Spleen (tissue), 11 donors: ENCODE data around the gene FAAP20. TPM values are rescaled to one million over a fixed set of nuclear protein-coding genes. Genes with fewer than 3 reads are reported as not detected.
A peak's percentile ranks its signal among the peaks of the same experiment; 100 is the strongest.

Experiments
- DNase-seq: peaks from one replicate; pipeline ENCODE4 v3.0.0-alpha.2; 2020
- H3K27ac ChIP-seq, 8 donors: fragments of 200-600 bp; sonication (generic) in 7 of 8; 1 replicate in 4 of 8; 2 replicates in 4 of 8; pipeline versions ENCODE4 v1.5.0 to v1.8.0; 2016 to 2021; ENCODE audit warnings: inconsistent platforms in 4 of 8, mild to moderate bottlenecking in 4 of 8, moderate library complexity in 1 of 8
- H3K27me3 ChIP-seq, 7 donors: fragments of 200-600 bp; sonication (generic) in 6 of 7; replicated peaks in 1 of 7; 1 replicate in 4 of 7; 2 replicates in 3 of 7; pipeline versions ENCODE4 v1.5.0 to v1.8.0; 2016 to 2021; ENCODE audit warnings: inconsistent platforms in 3 of 7, mild to moderate bottlenecking in 1 of 7
- H3K36me3 ChIP-seq, 6 donors: fragments of 200-600 bp; sonication (generic) in 5 of 6; 1 replicate in 4 of 6; 2 replicates in 2 of 6; pipeline versions ENCODE4 v1.5.0 to v1.8.0; 2016 to 2021; ENCODE audit warnings: inconsistent platforms in 2 of 6
- H3K4me1 ChIP-seq, 6 donors: fragments of 200-600 bp; sonication (generic) in 5 of 6; 1 replicate in 3 of 6; 2 replicates in 3 of 6; pipeline versions ENCODE4 v1.5.0 to v1.8.0; 2016 to 2021; ENCODE audit warnings: inconsistent platforms in 3 of 6
- H3K4me3 ChIP-seq, 8 donors: fragments of 200-600 bp; sonication (generic) in 7 of 8; 1 replicate in 4 of 8; 2 replicates in 4 of 8; pipeline versions ENCODE4 v1.5.0 to v1.8.0; 2016 to 2021; ENCODE audit warnings: inconsistent platforms in 4 of 8, mild to moderate bottlenecking in 4 of 8, moderate library complexity in 2 of 8
- H3K9me3 ChIP-seq, 8 donors: fragments of 200-600 bp; sonication (generic) in 7 of 8; 1 replicate in 4 of 8; 2 replicates in 4 of 8; pipeline versions ENCODE4 v1.5.0 to v1.8.0; 2016 to 2021; ENCODE audit warnings: inconsistent platforms in 4 of 8
- CTCF ChIP-seq, 11 experiments: fragments of 200-600 bp in 7 of 11; fragments of 450-650 bp in 4 of 11; sonication (generic) in 4 of 11; IDR thresholded peaks in 8 of 11; conservative IDR thresholded peaks in 3 of 11; 1 replicate in 7 of 11; 2 replicates in 4 of 11; pipeline versions ENCODE4 v1.4.0 to v1.8.0; 2016 to 2021; ENCODE audit warnings: antibody characterized with exemption in 11 of 11, inconsistent platforms in 4 of 11, mild to moderate bottlenecking in 1 of 11
- POLR2A ChIP-seq, 3 donors: fragments of 450-650 bp; IDR thresholded peaks; one replicate each; pipeline ENCODE4 v1.5.1; 2017; ENCODE audit warnings: antibody characterized with exemption in 3 of 3, mild to moderate bottlenecking in 1 of 3
- POLR2AphosphoS5 ChIP-seq, 3 donors: sonication (generic); formaldehyde crosslinking; IDR thresholded peaks; one replicate each; pipeline ENCODE4 v1.5.1; 2017; ENCODE audit warnings: antibody characterized with exemption in 3 of 3
- WGBS, 5 donors: extraction: QIAGEN DNeasy Blood & Tissue Kit in 3 of 5; methylation state at CpG; one replicate each; pipeline versions ENCODE4 v1.1.5 to v1.1.7; 2013 to 2018; 5-methylcytosine and 5-hydroxymethylcytosine counted together
- intact Hi-C: fragments of 100-400 bp; cut with DNase I; formaldehyde crosslinking; loops from one replicate; pipeline ENCODE4 v1.15.0; 2023; ENCODE audit warnings: low total_unique reads
- polyA plus RNA-seq, 3 donors: library from polyadenylated mRNA; stranded (reverse); fragments of 200-250 nt; gene quantifications; one replicate each; pipeline ENCODE4 v1.2.1, GENCODE V29; 2013
- total RNA-seq, 7 donors: library from RNA; depleted of rRNA in 3 of 7; stranded (reverse); fragments of >200 nt in 3 of 7; fragmentation: NEBNext Ultra II Directional in 4 of 7; extraction: Animal tissue kit (Norgen Biotek cat#: 25700) in 4 of 7; gene quantifications; one replicate each; pipeline versions ENCODE4 v1.1.0 to v1.2.1, GENCODE V29; 2016 to 2021
- donor health status: healthy with polysubstance abuse.
- donor health status: DM: no; HTN: no; CAD: no; lungs with moderate emphysema.
- donor health status: DM: no; HTN: no; CAD: no.
- donor health status: Bipolar disorder and iron deficiency.
- donor health status: healthy.
- donor health status: DM: no; HTN: no; CAD: no.
- donor health status: DM: yes; HTN: yes; CAD: no.

Gene FAAP20
- total and polyA plus RNA-seq, 10 donors, result 20.6 to 113 (median 52.0) TPM

DNA sequence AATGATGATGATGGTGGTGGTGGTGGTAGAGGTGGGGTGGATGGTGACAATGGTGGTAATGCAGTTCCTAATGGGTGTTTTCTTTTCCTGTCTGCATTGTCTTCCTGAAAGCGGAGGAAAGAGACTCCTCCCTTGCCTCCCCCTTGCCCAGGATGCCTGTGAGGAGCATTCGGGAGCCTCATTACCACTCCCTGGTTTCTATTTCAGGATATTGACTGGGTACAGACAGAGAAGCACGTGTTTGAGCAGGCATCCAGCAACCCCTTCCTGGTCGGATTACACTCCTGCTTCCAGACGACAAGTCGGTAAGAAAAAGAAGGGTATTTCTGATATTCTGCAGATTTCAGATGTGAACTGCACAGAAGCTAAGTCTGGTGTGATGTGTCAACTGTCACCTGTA lies 38.8 kb downstream of the FAAP20 start:
- Histone ChIP-seq H3K27me3 (no peaks in the 10 kb centered on the region), H3K9me3 (no peaks in the 10 kb centered on the region), H3K36me3 (peaks cover 0 to 91% (median 28%) of the 10 kb centered on the region in 6 donors), H3K4me1 (peaks cover 0 to 29% (median 0%) of the 10 kb centered on the region in 6 donors), H3K4me3 (no peak overlapping the region), H3K27ac (no peak overlapping the region)
- intact Hi-C loops, result no loop called here
- TF ChIP-seq POLR2A (IDR thresholded peaks at IDR 0.05) (no peak), CTCF (IDR thresholded peaks at IDR 0.05 in 8 of 11, conservative IDR thresholded peaks at IDR 0.05 in 3 of 11) (no peak), POLR2AphosphoS5 (IDR thresholded peaks at IDR 0.05) (no peak)
- 78 to 89% (median 81%) methylated on average over 6 of the region's 6 CpGs for WGBS, 5 donors
- no peak for DNase-seq

GRCh38 chr1:2155147-2155598 lies 39.4 kb downstream of the FAAP20 start:
- H3K27me3 ChIP-seq, result no peaks in the 10 kb centered on the region
- TF ChIP-seq CTCF (IDR thresholded peaks at IDR 0.05 in 8 of 11, conservative IDR thresholded peaks at IDR 0.05 in 3 of 11) (no peak), POLR2AphosphoS5 (IDR thresholded peaks at IDR 0.05) (no peak), POLR2A (IDR thresholded peaks at IDR 0.05) (no peak)
- 94 to 98% (median 97%) methylated on average over 10 of the region's 10 CpGs for WGBS, 5 donors
- H3K36me3 ChIP-seq, result peaks cover 0 to 92% (median 32%) of the 10 kb centered on the region in 6 donors
- no peak overlapping the region for H3K4me3 ChIP-seq
- no peaks in the 10 kb centered on the region for H3K9me3 ChIP-seq
- intact Hi-C loops, result no loop called here
- no peak for DNase-seq
- H3K4me1 ChIP-seq, result peaks cover 0 to 35% (median 1%) of the 10 kb centered on the region in 6 donors
- H3K27ac ChIP-seq, result no peak overlapping the region

GRCh38 chr1:2154022-2154421 lies 40.5 kb downstream of the FAAP20 start:
- peaks cover 0 to 87% (median 32%) of the 10 kb centered on the region in 6 donors for H3K36me3 ChIP-seq
- 94 to 97% (median 95%) methylated on average over 21 of the region's 21 CpGs for WGBS, 5 donors

DNA sequence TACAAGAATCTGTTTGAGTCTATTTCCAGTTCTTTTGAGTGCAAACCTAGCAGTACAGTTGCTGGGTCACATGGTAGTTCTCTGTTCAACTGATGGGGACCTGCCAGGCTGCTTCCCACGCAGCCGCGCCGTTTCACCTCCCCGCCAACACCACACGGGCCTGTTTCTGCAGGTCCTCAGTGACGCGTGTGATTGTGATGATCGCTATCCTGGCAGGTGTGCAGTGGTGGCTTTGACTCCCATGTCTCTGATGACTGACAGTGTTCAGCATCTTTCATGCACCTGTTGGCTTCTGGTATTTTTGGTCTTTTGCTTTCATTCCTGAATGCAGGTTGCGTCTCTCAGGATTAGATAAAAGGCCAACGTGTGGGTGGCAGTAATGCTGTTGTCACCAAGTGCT lies 41.6 kb downstream of the FAAP20 start:
- peak overlapping the region in 2 of 8 donors; percentile 93 to 94 for H3K27ac ChIP-seq
- WGBS, 5 donors, result 76 to 90% (median 87%) methylated on average over 10 to 11 of the region's 11 CpGs
- peaks cover 0 to 78% (median 26%) of the 10 kb centered on the region in 6 donors for H3K36me3 ChIP-seq

More at GRCh38 chr1:2154022-2154421, 40.5 kb downstream of the FAAP20 start:
- H3K4me1 ChIP-seq, result peaks cover 0 to 45% (median 7%) of the 10 kb centered on the region in 6 donors
- no peaks in the 10 kb centered on the region for H3K27me3 ChIP-seq
- H3K4me3 ChIP-seq, result no peak overlapping the region
- H3K9me3 ChIP-seq, result no peaks in the 10 kb centered on the region
- no peak for DNase-seq
- no peak overlapping the region for H3K27ac ChIP-seq
- intact Hi-C loops, result no loop called here
- TF ChIP-seq CTCF (IDR thresholded peaks at IDR 0.05 in 8 of 11, conservative IDR thresholded peaks at IDR 0.05 in 3 of 11) (no peak), POLR2AphosphoS5 (IDR thresholded peaks at IDR 0.05) (peak in 1 of 3 donors; percentile 15)

More for the DNA sequence above, 41.6 kb downstream of the FAAP20 start:
- intact Hi-C loops, result no loop called here
- Histone ChIP-seq H3K4me1 (peaks cover 0 to 56% (median 16%) of the 10 kb centered on the region in 6 donors), H3K4me3 (no peak overlapping the region), H3K27me3 (no peaks in the 10 kb centered on the region), H3K9me3 (no peaks in the 10 kb centered on the region)
- TF ChIP-seq POLR2AphosphoS5 (IDR thresholded peaks at IDR 0.05) (no peak), CTCF (IDR thresholded peaks at IDR 0.05 in 8 of 11, conservative IDR thresholded peaks at IDR 0.05 in 3 of 11) (no peak)
- no peak for DNase-seq
